ENCODE measurements around the gene UROC1. TPM values are rescaled to one million over a fixed set of nuclear protein-coding genes. Genes with fewer than 3 reads are reported as not detected.

The UROC1 gene
- total and polyA plus RNA-seq, 2 of the 13 experiments (the other 11 are each of a cell fraction or from before 2014, with no cell fraction given), result 0.71 to 1.3 TPM

- TF ChIP-seq NCOA5 (CRISPR knock-in tag; IDR thresholded peaks at IDR 0.05) (no peak), ZZZ3 (CRISPR knock-in tag; IDR thresholded peaks at IDR 0.05; ENCODE audit: borderline replicate concordance) (no peak), HOXD1 (CRISPR knock-in tag; IDR thresholded peaks at IDR 0.05) (0 out of 2 replicates have a peak, but pooled peaks have one; percentile 8), ZNF775 (CRISPR knock-in tag; IDR thresholded peaks at IDR 0.05; ENCODE audit: borderline replicate concordance) (no peak), CENPX (CRISPR knock-in tag; IDR thresholded peaks at IDR 0.05) (no peak), RXRB (CRISPR knock-in tag; IDR thresholded peaks at IDR 0.05; ENCODE audit: borderline replicate concordance) (no peak), CBX2 (IDR thresholded peaks at IDR 0.05; ENCODE audit: low read depth, low read length) (no peak), CBX2 (CRISPR knock-in tag; IDR thresholded peaks at IDR 0.05; ENCODE audit: low read depth) (no peak), ZSCAN21 (CRISPR knock-in tag; IDR thresholded peaks at IDR 0.05; ENCODE audit: borderline replicate concordance) (no peak), ZNF781 (CRISPR knock-in tag; IDR thresholded peaks at IDR 0.05; ENCODE audit: borderline replicate concordance, not compliant biosample characterization) (no peak), MAF1 (CRISPR knock-in tag; IDR thresholded peaks at IDR 0.05; ENCODE audit: borderline replicate concordance) (no peak), YEATS2 (CRISPR knock-in tag; IDR thresholded peaks at IDR 0.05; ENCODE audit: borderline replicate concordance) (no peak), ERF (CRISPR knock-in tag; IDR thresholded peaks at IDR 0.05) (no peak), HOXA7 (CRISPR knock-in tag; IDR thresholded peaks at IDR 0.05) (no peak), ZNF331 (CRISPR knock-in tag; IDR thresholded peaks at IDR 0.05) (no peak), ZNF713 (CRISPR knock-in tag; IDR thresholded peaks at IDR 0.05) (no peak), TSC22D2 (CRISPR knock-in tag; IDR thresholded peaks at IDR 0.05; ENCODE audit: borderline replicate concordance) (no peak), ZNF326 (CRISPR knock-in tag; IDR thresholded peaks at IDR 0.05; ENCODE audit: borderline replicate concordance) (no peak), ZNF782 (CRISPR knock-in tag; IDR thresholded peaks at IDR 0.05; ENCODE audit: borderline replicate concordance) (no peak), STAG1 (CRISPR knock-in tag; IDR thresholded peaks at IDR 0.05) (no peak), RARA (CRISPR knock-in tag; IDR thresholded peaks at IDR 0.05) (no peak), MIXL1 (CRISPR knock-in tag; IDR thresholded peaks at IDR 0.05) (no peak)
- TF ChIP-seq, protein P1, sequence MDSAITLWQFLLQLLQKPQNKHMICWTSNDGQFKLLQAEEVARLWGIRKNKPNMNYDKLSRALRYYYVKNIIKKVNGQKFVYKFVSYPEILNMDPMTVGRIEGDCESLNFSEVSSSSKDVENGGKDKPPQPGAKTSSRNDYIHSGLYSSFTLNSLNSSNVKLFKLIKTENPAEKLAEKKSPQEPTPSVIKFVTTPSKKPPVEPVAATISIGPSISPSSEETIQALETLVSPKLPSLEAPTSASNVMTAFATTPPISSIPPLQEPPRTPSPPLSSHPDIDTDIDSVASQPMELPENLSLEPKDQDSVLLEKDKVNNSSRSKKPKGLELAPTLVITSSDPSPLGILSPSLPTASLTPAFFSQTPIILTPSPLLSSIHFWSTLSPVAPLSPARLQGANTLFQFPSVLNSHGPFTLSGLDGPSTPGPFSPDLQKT (CRISPR knock-in tag; IDR thresholded peaks at IDR 0.05; ENCODE audit: borderline replicate concordance), result no peak
- TF ChIP-seq, protein P2, sequence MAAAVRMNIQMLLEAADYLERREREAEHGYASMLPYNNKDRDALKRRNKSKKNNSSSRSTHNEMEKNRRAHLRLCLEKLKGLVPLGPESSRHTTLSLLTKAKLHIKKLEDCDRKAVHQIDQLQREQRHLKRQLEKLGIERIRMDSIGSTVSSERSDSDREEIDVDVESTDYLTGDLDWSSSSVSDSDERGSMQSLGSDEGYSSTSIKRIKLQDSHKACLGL (CRISPR knock-in tag; IDR thresholded peaks at IDR 0.05), result peak; percentile 68; the same call in 1 of the 2 replicates
- TF ChIP-seq, protein P3, sequence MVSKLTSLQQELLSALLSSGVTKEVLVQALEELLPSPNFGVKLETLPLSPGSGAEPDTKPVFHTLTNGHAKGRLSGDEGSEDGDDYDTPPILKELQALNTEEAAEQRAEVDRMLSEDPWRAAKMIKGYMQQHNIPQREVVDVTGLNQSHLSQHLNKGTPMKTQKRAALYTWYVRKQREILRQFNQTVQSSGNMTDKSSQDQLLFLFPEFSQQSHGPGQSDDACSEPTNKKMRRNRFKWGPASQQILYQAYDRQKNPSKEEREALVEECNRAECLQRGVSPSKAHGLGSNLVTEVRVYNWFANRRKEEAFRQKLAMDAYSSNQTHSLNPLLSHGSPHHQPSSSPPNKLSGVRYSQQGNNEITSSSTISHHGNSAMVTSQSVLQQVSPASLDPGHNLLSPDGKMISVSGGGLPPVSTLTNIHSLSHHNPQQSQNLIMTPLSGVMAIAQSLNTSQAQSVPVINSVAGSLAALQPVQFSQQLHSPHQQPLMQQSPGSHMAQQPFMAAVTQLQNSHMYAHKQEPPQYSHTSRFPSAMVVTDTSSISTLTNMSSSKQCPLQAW (CRISPR knock-in tag; IDR thresholded peaks at IDR 0.05), result no peak
- TF ChIP-seq, protein P4, sequence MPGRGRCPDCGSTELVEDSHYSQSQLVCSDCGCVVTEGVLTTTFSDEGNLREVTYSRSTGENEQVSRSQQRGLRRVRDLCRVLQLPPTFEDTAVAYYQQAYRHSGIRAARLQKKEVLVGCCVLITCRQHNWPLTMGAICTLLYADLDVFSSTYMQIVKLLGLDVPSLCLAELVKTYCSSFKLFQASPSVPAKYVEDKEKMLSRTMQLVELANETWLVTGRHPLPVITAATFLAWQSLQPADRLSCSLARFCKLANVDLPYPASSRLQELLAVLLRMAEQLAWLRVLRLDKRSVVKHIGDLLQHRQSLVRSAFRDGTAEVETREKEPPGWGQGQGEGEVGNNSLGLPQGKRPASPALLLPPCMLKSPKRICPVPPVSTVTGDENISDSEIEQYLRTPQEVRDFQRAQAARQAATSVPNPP (CRISPR knock-in tag; IDR thresholded peaks at IDR 0.05), result no peak
Measured at GRCh38 chr3:126474498-126475412, 42.8 kb downstream of the UROC1 start (continued).
